Suprapubic skin (tissue), 4 donors: ENCODE measurements around the gene RNF220. TPM values are rescaled to one million over a fixed set of nuclear protein-coding genes. Genes with fewer than 3 reads are reported as not detected.

Source experiments
- DNase-seq, 2 donors: peaks; one replicate each; pipeline ENCODE4 v3.0.0-alpha.2; 2019; ENCODE audit warnings: low spot score in 2 of 2
- H3K27ac ChIP-seq: fragments of 200-600 bp; sonication (generic); one replicate; pipeline ENCODE4 v1.5.1; 2019
- H3K27me3 ChIP-seq: fragments of 200-600 bp; sonication (generic); one replicate; pipeline ENCODE4 v1.5.1; 2019
- H3K36me3 ChIP-seq: fragments of 200-600 bp; sonication (generic); one replicate; pipeline ENCODE4 v1.5.1; 2019
- H3K4me1 ChIP-seq: fragments of 200-600 bp; sonication (generic); one replicate; pipeline ENCODE4 v1.5.1; 2019
- H3K4me3 ChIP-seq: fragments of 200-600 bp; sonication (generic); one replicate; pipeline ENCODE4 v1.5.1; 2019; ENCODE audit warnings: mild to moderate bottlenecking
- H3K9me3 ChIP-seq: fragments of 200-600 bp; sonication (generic); one replicate; pipeline ENCODE4 v1.5.1; 2019
- CTCF ChIP-seq, 2 donors: fragments of 200-600 bp in 1 of 2; fragments of 450-650 bp in 1 of 2; sonication (generic) in 1 of 2; IDR thresholded peaks; one replicate each; pipeline ENCODE4 v1.5.1; 2016 to 2019; ENCODE audit warnings: antibody characterized with exemption in 2 of 2, mild to moderate bottlenecking in 1 of 2, moderate library complexity in 1 of 2
- EP300 ChIP-seq: sonication (generic); formaldehyde crosslinking; IDR thresholded peaks from one replicate; pipeline ENCODE4 v1.6.1; 2017; ENCODE audit warnings: antibody characterized with exemption
- POLR2A ChIP-seq, 2 donors: fragments of 450-650 bp; IDR thresholded peaks; one replicate each; pipeline ENCODE4 v1.6.1; 2017; ENCODE audit warnings: antibody characterized with exemption in 2 of 2, mild to moderate bottlenecking in 2 of 2, moderate library complexity in 2 of 2
- POLR2AphosphoS5 ChIP-seq, 3 donors: sonication (generic); formaldehyde crosslinking; IDR thresholded peaks; one replicate each; pipeline ENCODE4 v1.6.1; 2017; ENCODE audit warnings: antibody characterized with exemption in 3 of 3
- WGBS: methylation state at CpG from one replicate; pipeline ENCODE4 v1.1.5; 2018; 5-methylcytosine and 5-hydroxymethylcytosine counted together
- total RNA-seq, 4 donors: library from RNA; depleted of rRNA; stranded (reverse); fragments of >200 nt; gene quantifications; one replicate each; pipeline ENCODE4 v1.1.0, GENCODE V29; 2016

RNF220 gene
- total RNA-seq, 4 donors from 2014 or later: 79.4 to 124 (median 99.5) TPM

GRCh38 chr1:44549510-44549909 lies 144.5 kb downstream of the RNF220 start:
- TF ChIP-seq POLR2AphosphoS5 (IDR thresholded peaks at IDR 0.05) (no peak), POLR2A (IDR thresholded peaks at IDR 0.05) (no peak), CTCF (IDR thresholded peaks at IDR 0.05) (no peak), EP300 (no peak)

GRCh38 chr1:44553127-44553758 lies 148.2 kb downstream of the RNF220 start:
- Histone ChIP-seq H3K27ac (no peak overlapping the region), H3K36me3 (no peaks in the 10 kb centered on the region), H3K27me3 (peaks cover 15% of the 10 kb centered on the region), H3K4me1 (peaks cover 7% of the 10 kb centered on the region), H3K4me3 (no peak overlapping the region), H3K9me3 (no peaks in the 10 kb centered on the region)
- TF ChIP-seq EP300 (no peak), POLR2AphosphoS5 (IDR thresholded peaks at IDR 0.05) (no peak), CTCF (IDR thresholded peaks at IDR 0.05) (no peak), POLR2A (IDR thresholded peaks at IDR 0.05) (no peak)
- no peak for DNase-seq
- 57% methylated on average over 3 of the region's 3 CpGs for WGBS

More at GRCh38 chr1:44549510-44549909, 144.5 kb downstream of the RNF220 start:
- H3K4me1 ChIP-seq: peaks cover 6% of the 10 kb centered on the region
- no peaks in the 10 kb centered on the region for H3K9me3 ChIP-seq
- no peak for DNase-seq
- 58% methylated on average over 5 of the region's 5 CpGs for WGBS
- H3K27me3 ChIP-seq: peaks cover 23% of the 10 kb centered on the region
- H3K36me3 ChIP-seq: no peaks in the 10 kb centered on the region
- H3K27ac ChIP-seq: no peak overlapping the region
- H3K4me3 ChIP-seq: no peak overlapping the region

- no peak for DNase-seq
- Histone ChIP-seq H3K36me3 (no peaks in the 10 kb centered on the region), H3K27ac (no peak overlapping the region), H3K4me1 (peaks cover 7% of the 10 kb centered on the region), H3K27me3 (peaks cover 14% of the 10 kb centered on the region), H3K4me3 (no peak overlapping the region), H3K9me3 (no peaks in the 10 kb centered on the region)
- TF ChIP-seq POLR2AphosphoS5 (IDR thresholded peaks at IDR 0.05): no peak
- no peak for TF ChIP-seq EP300
- no peak for TF ChIP-seq POLR2A (IDR thresholded peaks at IDR 0.05)
- no peak for TF ChIP-seq CTCF (IDR thresholded peaks at IDR 0.05)
- WGBS: 68% methylated on average over 6 of the region's 6 CpGs
Observed at GRCh38 chr1:44553771-44554170, 148.7 kb downstream of the RNF220 start.

- H3K27ac ChIP-seq: no peak overlapping the region
- peaks cover 17% of the 10 kb centered on the region for H3K27me3 ChIP-seq
- H3K4me3 ChIP-seq: no peak overlapping the region
- no peak for DNase-seq
- H3K36me3 ChIP-seq: no peaks in the 10 kb centered on the region
- H3K9me3 ChIP-seq: no peaks in the 10 kb centered on the region
- peaks cover 7% of the 10 kb centered on the region for H3K4me1 ChIP-seq
- no peak for TF ChIP-seq POLR2A (IDR thresholded peaks at IDR 0.05)
- no peak for TF ChIP-seq CTCF (IDR thresholded peaks at IDR 0.05)
- no peak for TF ChIP-seq POLR2AphosphoS5 (IDR thresholded peaks at IDR 0.05)
- TF ChIP-seq EP300: no peak
- 32% methylated on average over 2 of the region's 2 CpGs for WGBS
Observed at GRCh38 chr1:44554706-44555105, 149.7 kb downstream of the RNF220 start.

- 68% methylated on average over 6 of the region's 6 CpGs for WGBS
- TF ChIP-seq CTCF (IDR thresholded peaks at IDR 0.05) (no peak), POLR2AphosphoS5 (IDR thresholded peaks at IDR 0.05) (no peak), POLR2A (IDR thresholded peaks at IDR 0.05) (no peak), EP300 (no peak)
- no peak overlapping the region for H3K27ac ChIP-seq
Observed at GRCh38 chr1:44557778-44558177, 152.7 kb downstream of the RNF220 start.

More at GRCh38 chr1:44557778-44558177, 152.7 kb downstream of the RNF220 start:
- no peak for DNase-seq
- H3K4me3 ChIP-seq: no peak overlapping the region
- peaks cover 18% of the 10 kb centered on the region for H3K27me3 ChIP-seq
- no peaks in the 10 kb centered on the region for H3K9me3 ChIP-seq
- no peaks in the 10 kb centered on the region for H3K36me3 ChIP-seq
- peaks cover 7% of the 10 kb centered on the region for H3K4me1 ChIP-seq
